Left lung (tissue), 10 donors: ENCODE results near the gene POLQ. TPM values are rescaled to one million over a fixed set of nuclear protein-coding genes. Genes with fewer than 3 reads are reported as not detected.

ENCODE experiments used
- ATAC-seq: fragments of 200-7000 bp; cut with Tn5 transposase; one replicate; pipeline ENCODE4 v1.9.1; 2020; ENCODE audit warnings: moderate library complexity
- DNase-seq, 4 donors: peaks; one replicate each; pipeline ENCODE4 v3.0.0-alpha.2; 2013 to 2020
- H3K27ac ChIP-seq, 2 donors: fragments of 200-600 bp; sonication (generic) in 1 of 2; one replicate each; pipeline versions ENCODE4 v1.5.0 to v1.8.0; 2020 to 2021
- H3K27me3 ChIP-seq, 2 donors: fragments of 200-600 bp; sonication (generic) in 1 of 2; one replicate each; pipeline versions ENCODE4 v1.5.0 to v1.8.0; 2020 to 2021
- H3K36me3 ChIP-seq, 2 donors: fragments of 200-600 bp; sonication (generic) in 1 of 2; one replicate each; pipeline versions ENCODE4 v1.5.0 to v1.8.0; 2020 to 2021
- H3K4me1 ChIP-seq, 2 donors: fragments of 200-600 bp; one replicate each; pipeline ENCODE4 v1.8.0; 2021
- H3K4me3 ChIP-seq, 2 donors: fragments of 200-600 bp; sonication (generic) in 1 of 2; one replicate each; pipeline versions ENCODE4 v1.5.0 to v1.8.0; 2020 to 2021; ENCODE audit warnings: mild to moderate bottlenecking in 1 of 2
- H3K9me3 ChIP-seq, 2 donors: fragments of 200-600 bp; sonication (generic) in 1 of 2; one replicate each; pipeline versions ENCODE4 v1.5.0 to v1.8.0; 2020 to 2021
- CTCF ChIP-seq, 2 donors: fragments of 200-600 bp; sonication (generic) in 1 of 2; IDR thresholded peaks; one replicate each; pipeline versions ENCODE4 v1.5.0 to v1.8.0; 2021; ENCODE audit warnings: antibody characterized with exemption in 2 of 2
- intact Hi-C, 2 donors: fragments of 100-400 bp; cut with DNase I; formaldehyde crosslinking; loops; one replicate each; pipeline versions ENCODE4 v1.11.2 to v1.14.2; 2022
- polyA plus RNA-seq, 6 donors: library from polyadenylated mRNA; unstranded; fragments of 120-200 nt; gene quantifications; one replicate each; pipeline ENCODE4 v1.2.1, GENCODE V29; 2013; ENCODE audit not compliant: insufficient read length in 6 of 6
- total RNA-seq, 2 donors: library from RNA; stranded (reverse); fragmentation: NEBNext Ultra II Directional; extraction: Animal tissue kit (Norgen Biotek cat#: 25700); gene quantifications; one replicate each; pipeline ENCODE4 v1.2.1, GENCODE V29; 2021
- donor health status: DM: no; HTN: yes; CAD: no.
- donor health status: DM: no; HTN: no; CAD: no.

The POLQ gene
- total and polyA plus RNA-seq, 8 donors = 1.7 to 10.4 (median 5.8) TPM

DNA sequence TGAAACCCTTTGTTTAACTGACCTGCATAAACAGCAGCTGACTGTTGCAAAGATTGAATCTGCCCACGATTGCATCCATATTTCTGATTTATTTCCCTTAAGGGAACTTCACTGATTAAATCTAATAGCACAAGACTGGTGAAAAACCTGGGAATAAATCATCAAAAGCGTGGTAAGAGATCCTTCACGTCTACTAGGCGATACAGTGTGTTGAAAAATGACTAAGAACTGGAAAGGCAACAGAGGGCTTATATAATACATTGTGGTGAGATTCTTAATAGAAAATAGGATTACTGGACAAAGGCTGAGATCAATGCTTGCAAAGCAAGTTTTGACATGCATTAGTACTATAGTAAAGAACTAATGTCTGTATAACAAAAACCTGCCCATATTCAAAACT is 49.0 kb downstream of the POLQ start:
- DNase-seq = no peak
- no peak overlapping the region for H3K4me3 ChIP-seq
- no peaks in the 10 kb centered on the region for H3K9me3 ChIP-seq
- no peaks in the 10 kb centered on the region for H3K4me1 ChIP-seq
- peaks cover 0 to 8% of the 10 kb centered on the region in 2 donors for H3K36me3 ChIP-seq
- TF ChIP-seq CTCF (IDR thresholded peaks at IDR 0.05) = no peak
- ATAC-seq = no peak
- no peak overlapping the region for H3K27ac ChIP-seq
- intact Hi-C loops = no loop called here
- no peaks in the 10 kb centered on the region for H3K27me3 ChIP-seq

DNA sequence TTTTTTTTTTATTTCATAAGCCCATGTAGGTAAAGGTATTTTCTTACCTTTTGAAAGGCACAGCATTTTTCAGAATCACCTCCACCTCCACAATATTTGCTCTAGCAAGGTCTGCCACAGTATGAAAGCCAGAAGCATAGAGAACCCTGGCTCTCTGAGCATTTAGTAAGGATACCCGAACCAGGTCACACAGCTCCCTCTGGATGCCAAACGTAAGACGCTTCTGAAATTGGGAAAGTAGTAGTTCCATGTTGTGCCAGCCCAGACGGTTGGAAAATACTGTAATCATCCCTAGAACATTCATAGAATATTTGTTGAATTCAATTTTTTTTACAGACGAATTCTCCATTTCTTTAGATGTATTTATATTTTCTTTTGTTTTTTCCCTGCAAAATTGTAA is 52.4 kb downstream of the POLQ start:
- peak in 1 of 4 donors; percentile 28 for DNase-seq
- Histone ChIP-seq H3K4me1 (no peaks in the 10 kb centered on the region), H3K36me3 (peaks cover 0 to 7% of the 10 kb centered on the region in 2 donors), H3K27me3 (no peaks in the 10 kb centered on the region), H3K27ac (no peak overlapping the region), H3K4me3 (no peak overlapping the region), H3K9me3 (no peaks in the 10 kb centered on the region)
- intact Hi-C loops = no loop called here
- TF ChIP-seq CTCF (IDR thresholded peaks at IDR 0.05) = no peak
- no peak for ATAC-seq

GRCh38 chr3:121491683-121492320 is 54.0 kb downstream of the POLQ start:
- Histone ChIP-seq H3K4me3 (no peak overlapping the region), H3K27me3 (no peaks in the 10 kb centered on the region), H3K4me1 (no peaks in the 10 kb centered on the region), H3K9me3 (no peaks in the 10 kb centered on the region), H3K27ac (no peak overlapping the region), H3K36me3 (no peaks in the 10 kb centered on the region)
- TF ChIP-seq CTCF (IDR thresholded peaks at IDR 0.05) = no peak
- intact Hi-C loops = no loop called here
- ATAC-seq (no peak), DNase-seq (no peak)

- Histone ChIP-seq H3K9me3 (no peaks in the 10 kb centered on the region), H3K36me3 (no peaks in the 10 kb centered on the region), H3K4me1 (no peaks in the 10 kb centered on the region), H3K4me3 (no peak overlapping the region), H3K27me3 (no peaks in the 10 kb centered on the region), H3K27ac (no peak overlapping the region)
- no peak for TF ChIP-seq CTCF (IDR thresholded peaks at IDR 0.05)
- no peak for ATAC-seq
- DNase-seq = no peak
- intact Hi-C loops = no loop called here
Observed at GRCh38 chr3:121490161-121490560, 55.6 kb downstream of the POLQ start.

GRCh38 chr3:121488628-121489027 is 57.2 kb downstream of the POLQ start:
- no peak for ATAC-seq
- intact Hi-C loops = no loop called here
- no peak for TF ChIP-seq CTCF (IDR thresholded peaks at IDR 0.05)
- H3K27ac ChIP-seq = no peak overlapping the region
- DNase-seq = no peak
- no peaks in the 10 kb centered on the region for H3K4me1 ChIP-seq
- H3K27me3 ChIP-seq = no peaks in the 10 kb centered on the region
- no peaks in the 10 kb centered on the region for H3K9me3 ChIP-seq
- no peaks in the 10 kb centered on the region for H3K36me3 ChIP-seq
- H3K4me3 ChIP-seq = no peak overlapping the region
